Measurements from ENCODE around the gene SLC12A4. TPM values are rescaled to one million over a fixed set of nuclear protein-coding genes. Genes with fewer than 3 reads are reported as not detected.

SLC12A4 gene
- total RNA-seq, 1 donor from 2014 or later, result 36.0 TPM

DNA sequence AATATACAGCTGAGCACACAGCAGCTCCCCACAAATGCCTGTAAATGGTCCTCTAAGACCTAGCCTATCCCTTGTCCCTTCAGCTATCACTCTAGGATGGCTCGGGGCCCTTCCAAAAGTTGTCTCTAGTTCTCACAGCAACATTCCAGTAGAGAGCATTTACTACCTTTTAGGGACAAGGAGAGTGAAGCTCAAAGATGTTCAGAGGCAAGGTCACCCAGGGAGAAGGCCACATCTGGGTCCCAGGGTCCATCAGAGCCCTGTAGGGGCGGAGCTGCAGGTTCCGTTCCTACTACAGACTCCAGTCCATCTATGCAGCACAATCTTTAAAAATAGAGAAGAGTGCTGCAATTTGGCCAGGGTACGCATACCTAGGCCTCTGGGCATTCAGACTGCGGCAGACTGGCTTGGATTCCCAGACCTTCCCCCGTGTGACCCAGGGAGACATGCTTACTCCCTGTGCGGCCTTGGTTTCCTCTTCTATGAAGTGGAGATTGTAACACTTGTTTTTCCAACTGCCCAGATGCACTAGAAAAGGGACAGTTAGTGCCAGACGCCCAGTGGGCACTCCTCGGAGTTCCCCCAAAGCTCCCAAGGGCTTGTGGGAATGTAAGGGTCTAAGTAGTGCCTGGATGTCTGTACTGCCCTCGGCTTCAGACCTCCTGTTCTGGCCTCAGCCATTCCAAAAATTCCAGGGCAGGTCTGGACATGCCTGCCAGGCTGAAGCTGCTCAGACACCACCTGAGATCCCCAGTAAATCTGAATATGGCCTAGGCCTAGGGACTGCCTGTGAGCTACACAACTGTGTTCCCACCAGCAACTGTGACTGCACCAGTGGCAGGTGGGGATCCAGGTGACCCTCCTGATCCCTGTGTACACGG, 2.5 kb downstream of the SLC12A4 start:
- Mint-ChIP-seq H3K36me3 (ENCODE audit: low read depth) (no peaks in the 10 kb centered on the region), H3K9me3 (no peaks in the 10 kb centered on the region), H3K4me3 (peak overlapping the region; percentile 97), H3K27me3 (ENCODE audit: low read depth) (no peaks in the 10 kb centered on the region), H3K27ac (ENCODE audit: unreplicated experiment) (peak overlapping the region; percentile 24), H3K4me1 (peaks cover 38% of the 10 kb centered on the region)
- DNase-seq (ENCODE audit: low read depth, low spot score), result no peak
- TF ChIP-seq, protein P1, sequence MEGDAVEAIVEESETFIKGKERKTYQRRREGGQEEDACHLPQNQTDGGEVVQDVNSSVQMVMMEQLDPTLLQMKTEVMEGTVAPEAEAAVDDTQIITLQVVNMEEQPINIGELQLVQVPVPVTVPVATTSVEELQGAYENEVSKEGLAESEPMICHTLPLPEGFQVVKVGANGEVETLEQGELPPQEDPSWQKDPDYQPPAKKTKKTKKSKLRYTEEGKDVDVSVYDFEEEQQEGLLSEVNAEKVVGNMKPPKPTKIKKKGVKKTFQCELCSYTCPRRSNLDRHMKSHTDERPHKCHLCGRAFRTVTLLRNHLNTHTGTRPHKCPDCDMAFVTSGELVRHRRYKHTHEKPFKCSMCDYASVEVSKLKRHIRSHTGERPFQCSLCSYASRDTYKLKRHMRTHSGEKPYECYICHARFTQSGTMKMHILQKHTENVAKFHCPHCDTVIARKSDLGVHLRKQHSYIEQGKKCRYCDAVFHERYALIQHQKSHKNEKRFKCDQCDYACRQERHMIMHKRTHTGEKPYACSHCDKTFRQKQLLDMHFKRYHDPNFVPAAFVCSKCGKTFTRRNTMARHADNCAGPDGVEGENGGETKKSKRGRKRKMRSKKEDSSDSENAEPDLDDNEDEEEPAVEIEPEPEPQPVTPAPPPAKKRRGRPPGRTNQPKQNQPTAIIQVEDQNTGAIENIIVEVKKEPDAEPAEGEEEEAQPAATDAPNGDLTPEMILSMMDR (conservative IDR thresholded peaks at IDR 0.05), result no peak

DNA sequence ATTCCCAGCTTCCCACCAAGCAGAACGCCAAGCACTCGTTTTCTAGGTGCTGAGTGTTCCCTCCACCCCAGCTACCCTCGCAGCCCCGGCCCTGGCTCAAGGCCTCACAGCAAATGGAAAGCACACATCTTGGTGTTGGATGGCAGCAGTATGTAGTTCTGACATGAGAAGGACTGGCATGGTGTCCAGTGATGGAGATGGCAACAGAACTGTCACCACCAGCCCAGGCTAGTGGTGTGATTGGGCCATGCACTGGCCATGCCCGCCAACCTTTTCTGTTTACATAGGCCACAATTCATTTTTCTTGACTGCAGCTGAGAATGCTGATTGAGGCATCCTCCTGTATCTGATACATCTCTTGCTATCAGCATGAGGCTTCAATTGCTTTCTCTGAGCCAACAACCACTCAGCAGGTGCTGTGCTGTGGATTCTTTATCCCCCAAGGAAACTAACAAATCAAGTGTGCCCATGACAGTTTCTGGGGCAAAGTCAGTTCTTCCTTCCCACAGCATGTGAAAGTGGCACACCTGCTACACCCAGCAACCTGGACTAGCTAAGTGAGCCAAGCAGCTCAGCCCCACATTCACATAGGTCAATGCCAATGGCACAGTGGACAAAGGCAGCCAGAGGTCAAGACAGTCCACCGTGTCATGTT, 3.8 kb downstream of the SLC12A4 start:
- Mint-ChIP-seq H3K9me3 (no peaks in the 10 kb centered on the region), H3K36me3 (ENCODE audit: low read depth) (no peaks in the 10 kb centered on the region), H3K27ac (ENCODE audit: unreplicated experiment) (no peak overlapping the region), H3K4me1 (peaks cover 40% of the 10 kb centered on the region), H3K4me3 (peak overlapping the region; percentile 19), H3K27me3 (ENCODE audit: low read depth) (no peaks in the 10 kb centered on the region)
- TF ChIP-seq, protein P1 (conservative IDR thresholded peaks at IDR 0.05), result no peak
- no peak for DNase-seq (ENCODE audit: low read depth, low spot score)

DNA sequence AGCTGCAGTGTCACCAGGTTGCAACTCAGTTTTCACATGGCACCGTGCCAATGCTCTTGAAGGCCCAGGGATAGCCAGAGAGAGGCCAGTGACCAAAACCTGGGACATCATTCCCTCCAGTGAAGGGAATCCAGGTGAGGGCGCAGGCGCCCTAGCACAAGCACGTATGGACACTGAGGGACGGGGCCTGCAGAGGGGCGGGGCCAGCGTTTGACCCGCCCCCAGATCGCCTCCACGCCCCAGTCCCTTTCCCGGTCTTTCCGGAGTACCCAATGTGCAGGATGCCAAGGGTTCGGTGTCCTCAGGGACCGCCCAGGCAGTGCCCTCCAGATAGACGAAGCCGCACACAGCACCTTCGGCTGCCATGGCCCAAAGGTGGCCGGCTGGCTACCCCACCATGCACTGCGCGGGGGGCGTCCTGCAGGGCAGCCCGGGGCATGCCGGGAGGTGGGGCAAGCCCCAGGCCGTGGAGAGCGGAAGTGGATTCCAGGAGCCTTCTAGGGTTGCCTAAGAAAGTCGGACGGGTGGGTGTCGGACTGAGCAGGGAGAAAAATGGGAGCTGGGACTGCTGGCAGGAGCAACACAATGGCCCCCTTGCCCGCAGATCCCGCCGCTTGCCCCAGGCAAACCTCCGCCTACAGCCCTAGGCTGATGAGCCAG, 4.6 kb downstream of the SLC12A4 start:
- TF ChIP-seq, protein P1 (conservative IDR thresholded peaks at IDR 0.05), result no peak
- Mint-ChIP-seq H3K9me3 (no peaks in the 10 kb centered on the region), H3K36me3 (ENCODE audit: low read depth) (no peaks in the 10 kb centered on the region), H3K27me3 (ENCODE audit: low read depth) (no peaks in the 10 kb centered on the region), H3K4me3 (no peak overlapping the region), H3K27ac (ENCODE audit: unreplicated experiment) (no peak overlapping the region), H3K4me1 (peaks cover 35% of the 10 kb centered on the region)
- DNase-seq (ENCODE audit: low read depth, low spot score), result no peak

DNA sequence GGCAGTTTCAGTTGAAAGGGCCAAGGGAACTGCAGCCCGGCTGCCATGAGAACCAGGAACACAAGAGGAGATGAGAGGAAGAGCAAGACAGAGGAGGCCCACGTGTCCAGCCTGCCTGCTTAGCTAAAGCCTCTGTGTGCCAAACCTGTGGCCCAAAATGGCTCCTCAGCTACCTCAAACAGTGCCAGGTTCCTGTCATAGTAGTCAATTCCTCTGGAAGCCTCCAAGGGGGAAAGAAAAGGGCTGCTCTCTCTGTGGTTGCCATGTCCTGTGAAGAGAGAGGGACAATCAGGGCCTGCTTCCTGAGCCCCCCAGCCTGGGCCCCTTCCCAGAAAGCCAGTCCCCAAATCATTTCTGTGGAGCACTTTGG, 5.2 kb downstream of the SLC12A4 start:
- no peaks in the 10 kb centered on the region for H3K27me3 Mint-ChIP-seq (ENCODE audit: low read depth)
- peaks cover 4% of the 10 kb centered on the region for H3K36me3 Mint-ChIP-seq (ENCODE audit: low read depth)

DNA sequence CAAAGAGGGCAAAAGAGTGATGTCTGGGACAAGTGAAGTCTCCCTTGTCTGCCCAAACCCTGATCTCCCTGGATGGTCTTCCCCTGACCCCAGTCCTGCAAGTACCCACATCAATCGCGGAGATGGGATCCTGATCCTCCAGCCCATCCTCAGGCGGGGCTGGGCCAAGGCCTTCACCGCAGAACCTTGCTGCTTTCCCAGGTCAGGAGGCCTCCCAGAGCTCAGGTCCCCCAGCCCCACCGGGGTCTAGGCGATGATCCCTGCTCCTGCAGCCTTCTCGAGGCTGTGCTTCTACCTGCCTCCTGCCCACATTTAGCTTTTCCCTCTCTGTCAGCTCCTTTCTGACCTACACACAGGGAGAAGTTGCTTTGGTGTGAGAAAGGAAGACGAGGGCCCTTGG, 6.3 kb downstream of the SLC12A4 start:
- Mint-ChIP-seq H3K27me3 (ENCODE audit: low read depth) (no peaks in the 10 kb centered on the region), H3K9me3 (no peaks in the 10 kb centered on the region), H3K27ac (ENCODE audit: unreplicated experiment) (peak overlapping the region; percentile 43), H3K4me1 (peaks cover 27% of the 10 kb centered on the region), H3K36me3 (ENCODE audit: low read depth) (peaks cover 6% of the 10 kb centered on the region), H3K4me3 (no peak overlapping the region)
- DNase-seq (ENCODE audit: low read depth, low spot score), result no peak
- TF ChIP-seq, protein P1 (conservative IDR thresholded peaks at IDR 0.05), result no peak

More for the DNA sequence above, 5.2 kb downstream of the SLC12A4 start:
- H3K4me1 Mint-ChIP-seq, result peaks cover 35% of the 10 kb centered on the region
- no peak overlapping the region for H3K27ac Mint-ChIP-seq (ENCODE audit: unreplicated experiment)
- no peak overlapping the region for H3K4me3 Mint-ChIP-seq
- no peak for DNase-seq (ENCODE audit: low read depth, low spot score)
- no peaks in the 10 kb centered on the region for H3K9me3 Mint-ChIP-seq
- TF ChIP-seq, protein P1 (conservative IDR thresholded peaks at IDR 0.05), result no peak

All from neural crest cell (in vitro differentiated cells).